ENCODE measurements around the gene GPSM3. TPM values are rescaled to one million over a fixed set of nuclear protein-coding genes. Genes with fewer than 3 reads are reported as not detected.
A peak's percentile ranks its signal among the peaks of the same experiment; 100 is the strongest.

The GPSM3 gene
- total and polyA plus RNA-seq, 2 of the 13 experiments (the other 11 are each of a cell fraction or from before 2014, with no cell fraction given): 0.18 to 6.2 TPM

- TF ChIP-seq, protein P1, sequence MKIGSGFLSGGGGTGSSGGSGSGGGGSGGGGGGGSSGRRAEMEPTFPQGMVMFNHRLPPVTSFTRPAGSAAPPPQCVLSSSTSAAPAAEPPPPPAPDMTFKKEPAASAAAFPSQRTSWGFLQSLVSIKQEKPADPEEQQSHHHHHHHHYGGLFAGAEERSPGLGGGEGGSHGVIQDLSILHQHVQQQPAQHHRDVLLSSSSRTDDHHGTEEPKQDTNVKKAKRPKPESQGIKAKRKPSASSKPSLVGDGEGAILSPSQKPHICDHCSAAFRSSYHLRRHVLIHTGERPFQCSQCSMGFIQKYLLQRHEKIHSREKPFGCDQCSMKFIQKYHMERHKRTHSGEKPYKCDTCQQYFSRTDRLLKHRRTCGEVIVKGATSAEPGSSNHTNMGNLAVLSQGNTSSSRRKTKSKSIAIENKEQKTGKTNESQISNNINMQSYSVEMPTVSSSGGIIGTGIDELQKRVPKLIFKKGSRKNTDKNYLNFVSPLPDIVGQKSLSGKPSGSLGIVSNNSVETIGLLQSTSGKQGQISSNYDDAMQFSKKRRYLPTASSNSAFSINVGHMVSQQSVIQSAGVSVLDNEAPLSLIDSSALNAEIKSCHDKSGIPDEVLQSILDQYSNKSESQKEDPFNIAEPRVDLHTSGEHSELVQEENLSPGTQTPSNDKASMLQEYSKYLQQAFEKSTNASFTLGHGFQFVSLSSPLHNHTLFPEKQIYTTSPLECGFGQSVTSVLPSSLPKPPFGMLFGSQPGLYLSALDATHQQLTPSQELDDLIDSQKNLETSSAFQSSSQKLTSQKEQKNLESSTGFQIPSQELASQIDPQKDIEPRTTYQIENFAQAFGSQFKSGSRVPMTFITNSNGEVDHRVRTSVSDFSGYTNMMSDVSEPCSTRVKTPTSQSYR (CRISPR knock-in tag; IDR thresholded peaks at IDR 0.05; ENCODE audit: borderline replicate concordance): peak; percentile 50; the same call in 1 of the 2 replicates
- no peak for TF ChIP-seq ZBTB34 (CRISPR knock-in tag; IDR thresholded peaks at IDR 0.05)
- TF ChIP-seq JUN (CRISPR knock-in tag; IDR thresholded peaks at IDR 0.05): no peak
- peak; percentile 56 for TF ChIP-seq MXD4 (CRISPR knock-in tag; IDR thresholded peaks at IDR 0.05)
- peak; percentile 54; the same call in 1 of the 2 replicates for TF ChIP-seq KLF11 (CRISPR knock-in tag; IDR thresholded peaks at IDR 0.05)
- 0 out of 2 replicates have a peak, but pooled peaks have one; percentile 16 for TF ChIP-seq ATF6 (CRISPR knock-in tag; conservative IDR thresholded peaks at IDR 0.05)
- TF ChIP-seq, protein P2, sequence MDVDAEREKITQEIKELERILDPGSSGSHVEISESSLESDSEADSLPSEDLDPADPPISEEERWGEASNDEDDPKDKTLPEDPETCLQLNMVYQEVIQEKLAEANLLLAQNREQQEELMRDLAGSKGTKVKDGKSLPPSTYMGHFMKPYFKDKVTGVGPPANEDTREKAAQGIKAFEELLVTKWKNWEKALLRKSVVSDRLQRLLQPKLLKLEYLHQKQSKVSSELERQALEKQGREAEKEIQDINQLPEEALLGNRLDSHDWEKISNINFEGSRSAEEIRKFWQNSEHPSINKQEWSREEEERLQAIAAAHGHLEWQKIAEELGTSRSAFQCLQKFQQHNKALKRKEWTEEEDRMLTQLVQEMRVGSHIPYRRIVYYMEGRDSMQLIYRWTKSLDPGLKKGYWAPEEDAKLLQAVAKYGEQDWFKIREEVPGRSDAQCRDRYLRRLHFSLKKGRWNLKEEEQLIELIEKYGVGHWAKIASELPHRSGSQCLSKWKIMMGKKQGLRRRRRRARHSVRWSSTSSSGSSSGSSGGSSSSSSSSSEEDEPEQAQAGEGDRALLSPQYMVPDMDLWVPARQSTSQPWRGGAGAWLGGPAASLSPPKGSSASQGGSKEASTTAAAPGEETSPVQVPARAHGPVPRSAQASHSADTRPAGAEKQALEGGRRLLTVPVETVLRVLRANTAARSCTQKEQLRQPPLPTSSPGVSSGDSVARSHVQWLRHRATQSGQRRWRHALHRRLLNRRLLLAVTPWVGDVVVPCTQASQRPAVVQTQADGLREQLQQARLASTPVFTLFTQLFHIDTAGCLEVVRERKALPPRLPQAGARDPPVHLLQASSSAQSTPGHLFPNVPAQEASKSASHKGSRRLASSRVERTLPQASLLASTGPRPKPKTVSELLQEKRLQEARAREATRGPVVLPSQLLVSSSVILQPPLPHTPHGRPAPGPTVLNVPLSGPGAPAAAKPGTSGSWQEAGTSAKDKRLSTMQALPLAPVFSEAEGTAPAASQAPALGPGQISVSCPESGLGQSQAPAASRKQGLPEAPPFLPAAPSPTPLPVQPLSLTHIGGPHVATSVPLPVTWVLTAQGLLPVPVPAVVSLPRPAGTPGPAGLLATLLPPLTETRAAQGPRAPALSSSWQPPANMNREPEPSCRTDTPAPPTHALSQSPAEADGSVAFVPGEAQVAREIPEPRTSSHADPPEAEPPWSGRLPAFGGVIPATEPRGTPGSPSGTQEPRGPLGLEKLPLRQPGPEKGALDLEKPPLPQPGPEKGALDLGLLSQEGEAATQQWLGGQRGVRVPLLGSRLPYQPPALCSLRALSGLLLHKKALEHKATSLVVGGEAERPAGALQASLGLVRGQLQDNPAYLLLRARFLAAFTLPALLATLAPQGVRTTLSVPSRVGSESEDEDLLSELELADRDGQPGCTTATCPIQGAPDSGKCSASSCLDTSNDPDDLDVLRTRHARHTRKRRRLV (CRISPR knock-in tag; IDR thresholded peaks at IDR 0.05): peak; percentile 57; the same call in 1 of the 2 replicates
- 0 out of 2 replicates have a peak, but pooled peaks have one; percentile 13 for TF ChIP-seq SAFB2 (CRISPR knock-in tag; IDR thresholded peaks at IDR 0.05; ENCODE audit: borderline replicate concordance, low read depth)
- TF ChIP-seq MLX (CRISPR knock-in tag; IDR thresholded peaks at IDR 0.05): no peak
- TF ChIP-seq CEBPG (CRISPR knock-in tag; IDR thresholded peaks at IDR 0.05): no peak
- no peak for TF ChIP-seq PRPF4 (IDR thresholded peaks at IDR 0.05; ENCODE audit: low read depth, low read length, poor library complexity, severe bottlenecking)
- TF ChIP-seq MTF1 (CRISPR knock-in tag; IDR thresholded peaks at IDR 0.05): no peak
- peak; percentile 49; the same call in 1 of the 2 replicates for TF ChIP-seq SALL2 (CRISPR knock-in tag; IDR thresholded peaks at IDR 0.05)
Observed at GRCh38 chr6:32178547-32179440, 13.6 kb downstream of the GPSM3 start (continued).
